Cardiac fibroblast (primary cell): ENCODE measurements around the gene SYT3.
A peak's percentile ranks its signal among the peaks of the same experiment; 100 is the strongest.
"Not testable (repeated sequence)": the region's sequence is repeated elsewhere in the genome, so short reads cannot be mapped to it uniquely, and the experiment has no call there.

Experiments used
- DNase-seq, 2 donors: peaks; one replicate each; pipeline versions ENCODE4 v3.0.0 to v3.0.0-alpha.2; 2010; ENCODE audit warnings: low read depth in 2 of 2
- H3K4me3 ChIP-seq, 2 donors: replicated peaks in 1 of 2; 1 replicate in 1 of 2; 2 replicates in 1 of 2; pipeline ENCODE4 v1.5.1; 2011; ENCODE audit warnings: low read depth in 2 of 2, low read length in 2 of 2, mild to moderate bottlenecking in 2 of 2, moderate library complexity in 1 of 2
- CTCF ChIP-seq: IDR thresholded peaks from one replicate; pipeline ENCODE4 v1.5.1; 2011; ENCODE audit warnings: low read depth, mild to moderate bottlenecking, low read length, inconsistent platforms

Gene SYT3

DNA sequence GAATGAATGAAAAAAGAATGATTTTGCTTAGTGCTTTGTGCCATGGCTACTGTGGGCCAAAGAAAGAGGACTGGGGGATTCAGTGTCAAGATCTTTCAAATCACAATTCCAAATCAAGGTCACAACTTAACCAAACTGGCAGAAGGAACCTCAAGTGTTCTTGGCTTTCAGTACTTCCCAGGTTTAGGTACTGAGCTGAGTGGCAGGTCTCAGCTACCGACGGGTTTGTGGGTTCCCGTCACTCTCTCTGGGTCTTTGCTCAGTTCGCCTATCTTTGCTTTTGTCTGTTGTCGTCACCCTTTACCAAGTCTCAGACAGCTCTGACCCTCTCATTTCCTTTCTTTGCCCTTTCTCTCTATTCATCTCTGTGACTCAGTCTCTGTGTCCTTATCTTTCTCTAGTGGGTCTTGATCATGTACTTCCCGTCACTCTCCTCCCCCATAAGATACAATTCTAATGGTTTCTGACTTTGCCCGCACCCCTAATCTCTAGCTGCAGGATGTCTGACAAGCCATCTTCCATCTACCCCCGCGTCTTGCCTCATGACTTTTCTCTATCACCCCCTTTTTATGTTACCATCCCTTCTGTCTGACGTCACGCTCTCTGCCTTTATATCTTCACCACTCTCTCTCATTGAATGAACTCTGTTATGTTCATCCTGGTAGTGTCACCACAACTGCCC, 38.1 kb downstream of the SYT3 start:
- peak in 1 of 2 donors; percentile 10 for DNase-seq
- no peak for TF ChIP-seq CTCF
- no peak overlapping the region for H3K4me3 ChIP-seq

GRCh38 chr19:50599427-50599826, 40.3 kb downstream of the SYT3 start:
- peak in 1 of 2 donors; percentile 5 for DNase-seq
- TF ChIP-seq CTCF, result no peak
- H3K4me3 ChIP-seq, result no peak overlapping the region

GRCh38 chr19:50590191-50590590, 49.5 kb downstream of the SYT3 start:
- H3K4me3 ChIP-seq, result no peak overlapping the region
- no peak for DNase-seq
- TF ChIP-seq CTCF, result no peak

DNA sequence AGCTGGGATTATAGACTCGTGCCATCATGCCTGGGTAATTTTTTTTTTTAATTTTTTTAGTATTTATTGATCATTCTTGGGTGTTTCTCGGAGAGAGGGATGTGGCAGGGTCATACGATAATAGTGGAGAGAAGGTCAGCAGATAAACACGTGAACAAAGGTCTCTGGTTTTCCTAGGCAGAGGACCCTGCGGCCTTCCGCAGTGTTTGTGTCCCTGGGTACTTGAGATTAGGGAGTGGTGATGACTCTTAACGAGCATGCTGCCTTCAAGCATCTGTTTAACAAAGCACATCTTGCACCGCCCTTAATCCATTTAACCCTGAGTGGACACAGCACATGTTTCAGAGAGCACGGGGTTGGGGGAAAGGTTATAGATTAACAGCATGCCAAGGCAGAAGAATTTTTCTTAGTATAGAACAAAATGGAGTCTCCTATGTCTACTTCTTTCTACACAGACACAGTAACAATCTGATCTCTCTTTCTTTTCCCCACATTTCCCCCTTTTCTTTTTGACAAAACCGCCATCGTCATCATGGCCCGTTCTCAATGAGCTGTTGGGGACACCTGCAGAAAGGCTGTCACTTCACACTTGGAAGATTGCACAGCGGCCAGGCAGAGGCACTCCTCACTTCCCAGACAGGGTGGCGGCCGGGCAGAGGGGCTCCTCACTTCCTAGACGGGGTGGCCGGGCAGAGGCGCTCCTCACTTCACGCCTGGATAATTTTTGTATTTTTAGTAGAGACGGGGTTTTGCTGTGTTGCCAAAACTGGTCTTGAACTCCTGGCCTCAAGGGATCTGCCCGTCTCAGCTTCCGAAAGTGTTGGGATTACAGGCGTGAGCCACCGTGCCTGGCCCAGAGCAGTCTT, 57.7 kb downstream of the SYT3 start:
- not testable (repeated sequence) for DNase-seq, H3K4me3 ChIP-seq

GRCh38 chr19:50580970-50581634, 58.6 kb downstream of the SYT3 start:
- no peak for DNase-seq
- no peak for TF ChIP-seq CTCF
- H3K4me3 ChIP-seq, result no peak overlapping the region

DNA sequence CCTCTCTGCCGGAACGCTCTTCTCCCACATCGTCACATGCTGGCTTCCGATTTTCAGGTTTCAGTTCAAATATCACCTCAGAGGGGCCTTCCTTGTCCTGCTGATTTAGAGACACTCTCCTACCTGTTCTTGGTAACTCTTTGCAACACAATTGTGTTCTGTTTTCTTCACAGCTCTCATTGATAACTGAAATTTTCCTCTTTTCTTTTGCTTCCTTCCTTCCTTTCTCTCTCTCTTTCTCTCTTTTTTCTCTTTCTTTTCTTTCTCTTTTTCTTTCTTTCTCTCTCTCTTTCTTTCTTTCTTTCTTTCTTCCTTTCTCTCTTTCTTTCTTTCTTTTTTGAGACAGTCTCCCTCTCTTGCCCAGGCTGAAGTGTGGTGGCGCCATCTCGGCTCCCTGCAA, 59.4 kb downstream of the SYT3 start:
- no peak for TF ChIP-seq CTCF
- H3K4me3 ChIP-seq, result no peak overlapping the region

DNA sequence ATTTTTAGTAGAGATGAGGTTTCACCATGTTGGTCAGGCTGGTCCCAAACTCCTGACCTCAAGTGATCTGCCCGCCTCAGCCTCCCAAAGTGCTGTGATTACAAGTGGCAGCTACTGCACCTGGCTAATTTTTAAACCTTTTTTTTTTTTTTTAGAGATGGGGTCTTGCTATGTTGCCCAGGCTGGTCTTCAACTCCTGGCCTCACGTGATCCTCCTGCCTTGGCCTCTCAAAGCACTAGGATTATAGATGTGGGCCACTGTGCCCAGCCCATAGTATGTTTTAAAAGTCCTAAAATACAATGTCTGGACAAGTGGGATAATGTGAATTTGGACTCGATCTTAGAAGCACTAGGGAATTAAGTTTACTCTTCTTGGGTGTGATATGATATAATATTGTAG, 62.9 kb downstream of the SYT3 start:
- not testable (repeated sequence) for DNase-seq, H3K4me3 ChIP-seq

More for the DNA sequence above, 59.4 kb downstream of the SYT3 start:
- DNase-seq, result no peak
